Heart left ventricle (tissue), 13 donors: ENCODE results near the gene GTF2A1.

Experiments
- POLR2A ChIP-seq, 2 donors: fragments of 450-650 bp; IDR thresholded peaks; one replicate each; pipeline ENCODE4 v1.6.1; 2017; ENCODE audit warnings: antibody characterized with exemption in 2 of 2, mild to moderate bottlenecking in 2 of 2, moderate library complexity in 2 of 2
- TF ChIP-seq, protein P1 (sequence below), 12 donors: fragments of 200-600 bp; sonication (generic) in 4 of 12; IDR thresholded peaks; one replicate each; pipeline versions ENCODE4 v1.5.0 to v1.8.0; 2018 to 2022; ENCODE audit warnings: antibody characterized with exemption in 12 of 12, mild to moderate bottlenecking in 5 of 12
- donor health status: ischemic (EF 13 %, LVEDD 7.1; RV severe dilation, severe dysfunction).
- donor health status: DM: no; HTN: yes; CAD: no.
- donor health status: DM: no; HTN: no; CAD: no.
- donor health status: ischemic (EF 25% LVEDD 6.9; RV normal size, moderate dysfunction).
- donor health status: ischemic (EF 25% LVEDD 5.7; RV mildly dilated, moderate dysfunction).
- donor health status: ischemic (EF 35%, LVEDD 5.7; RV mildly dilated, moderate dysfunction).
- donor health status: nonischemic (EF 11% LVEDD 7.7; RV severe dilation, severe dysfunction).
- donor health status: DM: yes; HTN: yes; CAD: no.
- donor health status: PGD.
- donor health status: ischemic (EF 29% LVEDD 5.4; RV normal size, mild dysfunction).
- donor health status: nonischemic (EF 23%, LVEDD 6.1; RV moderate dilation, normal function).

DNA sequence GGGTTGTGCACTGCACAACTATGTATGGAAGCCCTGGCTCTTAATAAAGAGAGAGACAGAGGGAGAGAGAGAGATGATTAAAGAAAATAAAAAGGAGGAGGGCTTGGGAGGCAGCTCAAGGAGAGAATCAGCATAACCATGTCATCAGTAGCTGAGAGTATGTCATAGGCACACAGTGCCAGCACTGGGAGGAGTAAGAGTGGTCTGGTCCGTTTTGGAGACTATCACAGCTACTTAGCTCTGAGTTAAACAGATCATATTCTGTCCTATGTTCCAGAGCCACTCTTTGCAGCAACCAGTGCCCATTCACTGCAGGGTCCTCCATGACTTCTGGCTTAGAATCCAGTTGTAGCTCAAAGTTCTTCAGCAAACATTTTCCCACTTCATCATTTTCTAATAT, 59.0 kb downstream of the GTF2A1 start:
- TF ChIP-seq, protein P1, sequence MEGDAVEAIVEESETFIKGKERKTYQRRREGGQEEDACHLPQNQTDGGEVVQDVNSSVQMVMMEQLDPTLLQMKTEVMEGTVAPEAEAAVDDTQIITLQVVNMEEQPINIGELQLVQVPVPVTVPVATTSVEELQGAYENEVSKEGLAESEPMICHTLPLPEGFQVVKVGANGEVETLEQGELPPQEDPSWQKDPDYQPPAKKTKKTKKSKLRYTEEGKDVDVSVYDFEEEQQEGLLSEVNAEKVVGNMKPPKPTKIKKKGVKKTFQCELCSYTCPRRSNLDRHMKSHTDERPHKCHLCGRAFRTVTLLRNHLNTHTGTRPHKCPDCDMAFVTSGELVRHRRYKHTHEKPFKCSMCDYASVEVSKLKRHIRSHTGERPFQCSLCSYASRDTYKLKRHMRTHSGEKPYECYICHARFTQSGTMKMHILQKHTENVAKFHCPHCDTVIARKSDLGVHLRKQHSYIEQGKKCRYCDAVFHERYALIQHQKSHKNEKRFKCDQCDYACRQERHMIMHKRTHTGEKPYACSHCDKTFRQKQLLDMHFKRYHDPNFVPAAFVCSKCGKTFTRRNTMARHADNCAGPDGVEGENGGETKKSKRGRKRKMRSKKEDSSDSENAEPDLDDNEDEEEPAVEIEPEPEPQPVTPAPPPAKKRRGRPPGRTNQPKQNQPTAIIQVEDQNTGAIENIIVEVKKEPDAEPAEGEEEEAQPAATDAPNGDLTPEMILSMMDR (IDR thresholded peaks at IDR 0.05) = no peak
- no peak for TF ChIP-seq POLR2A (IDR thresholded peaks at IDR 0.05)
